HepG2 (cell line): ENCODE results near the gene URM1. TPM values are rescaled to one million over a fixed set of nuclear protein-coding genes. Genes with fewer than 3 reads are reported as not detected.

ENCODE experiments used
- CCAR2 ChIP-seq: fragments of 200-400 bp; formaldehyde crosslinking; optimal IDR thresholded peaks from 2 replicates; pipeline ENCODE3; 2018; ENCODE audit warnings: low read depth, mild to moderate bottlenecking, low read length, moderate library complexity
- ERF ChIP-seq: IDR thresholded peaks from 2 replicates; pipeline ENCODE4 v1.6.1; 2018; ENCODE audit warnings: missing biosample characterization, missing genetic modification reagents
- KLF6 ChIP-seq: IDR thresholded peaks from 2 replicates; pipeline ENCODE4 v1.8.0; 2016; ENCODE audit warnings: missing biosample characterization, missing genetic modification reagents
- MAF1 ChIP-seq: sonication (generic); formaldehyde crosslinking; IDR thresholded peaks from 2 replicates; pipeline ENCODE4 v1.5.0; 2020; ENCODE audit warnings: missing genetic modification reagents, borderline replicate concordance
- MED8 ChIP-seq: sonication (generic); formaldehyde crosslinking; IDR thresholded peaks from 2 replicates; pipeline ENCODE4 v1.8.1; 2023; ENCODE audit warnings: mild to moderate bottlenecking, missing genetic modification reagents; ENCODE audit not compliant: insufficient replicate concordance
- MTA1 ChIP-seq: sonication (generic); formaldehyde crosslinking; IDR thresholded peaks from 2 replicates; pipeline ENCODE4 v1.4.0; 2020; ENCODE audit warnings: missing genetic modification reagents, mild to moderate bottlenecking, borderline replicate concordance
- NCOA5 ChIP-seq: sonication (generic); formaldehyde crosslinking; IDR thresholded peaks from 2 replicates; pipeline ENCODE4 v1.4.0; 2020; ENCODE audit warnings: missing genetic modification reagents
- NFYB ChIP-seq: sonication (generic); formaldehyde crosslinking; IDR thresholded peaks from 2 replicates; pipeline ENCODE4 v1.4.0; 2020; ENCODE audit warnings: missing genetic modification reagents
- PITX1 ChIP-seq: sonication (generic); formaldehyde crosslinking; IDR thresholded peaks from 2 replicates; pipeline ENCODE4 v1.5.1; 2020; ENCODE audit warnings: mild to moderate bottlenecking, missing genetic modification reagents
- RBM22 ChIP-seq: fragments of 200-400 bp; formaldehyde crosslinking; optimal IDR thresholded peaks from 2 replicates; pipeline ENCODE3; 2017; ENCODE audit warnings: mild to moderate bottlenecking, low read length, moderate library complexity
- SALL2 ChIP-seq: sonication (generic); formaldehyde crosslinking; IDR thresholded peaks from 2 replicates; pipeline ENCODE4 v1.8.1; 2023; ENCODE audit warnings: mild to moderate bottlenecking, missing genetic modification reagents, inconsistent platforms
- SOX13 ChIP-seq, 3 experiments: fragments of 450-650 bp in 1 of 3; sonication (generic) in 1 of 3; formaldehyde crosslinking in 1 of 3; IDR thresholded peaks in 2 of 3; conservative IDR thresholded peaks in 1 of 3; 2 replicates each; pipeline versions ENCODE4 v1.5.0 to v1.6.1; 2016 to 2020; ENCODE audit warnings: antibody characterized with exemption in 1 of 3, mild to moderate bottlenecking in 1 of 3, missing compliant biosample characterization in 1 of 3, missing genetic modification reagents in 1 of 3, moderate library complexity in 1 of 3
- SOX5 ChIP-seq: IDR thresholded peaks from 2 replicates; pipeline ENCODE4 v1.6.1; 2016; ENCODE audit warnings: borderline replicate concordance
- TCF7L2 ChIP-seq: IDR thresholded peaks from 2 replicates; pipeline ENCODE4 v1.6.1; 2011; ENCODE audit warnings: mild to moderate bottlenecking, low read depth, low read length, moderate library complexity
- TFDP2 ChIP-seq: sonication (generic); formaldehyde crosslinking; IDR thresholded peaks from 2 replicates; pipeline ENCODE4 v1.4.0; 2020; ENCODE audit warnings: missing genetic modification reagents
- ZBTB42 ChIP-seq: sonication (generic); formaldehyde crosslinking; IDR thresholded peaks from 2 replicates; pipeline ENCODE4 v1.5.0; 2020; ENCODE audit warnings: mild to moderate bottlenecking, missing genetic modification reagents
- ZC3H13 ChIP-seq: sonication (generic); formaldehyde crosslinking; IDR thresholded peaks from 2 replicates; pipeline ENCODE4 v1.8.1; 2023; ENCODE audit warnings: mild to moderate bottlenecking, missing genetic modification reagents, moderate library complexity
- ZGPAT ChIP-seq: IDR thresholded peaks from 2 replicates; pipeline ENCODE4 v1.6.1; 2016; ENCODE audit warnings: mild to moderate bottlenecking
- ZNF275 ChIP-seq: sonication (generic); formaldehyde crosslinking; IDR thresholded peaks from 2 replicates; pipeline ENCODE4 v1.8.0; 2022; ENCODE audit warnings: missing genetic modification reagents, mild to moderate bottlenecking, inconsistent platforms, borderline replicate concordance
- ZNF576 ChIP-seq: sonication (generic); formaldehyde crosslinking; IDR thresholded peaks from 2 replicates; pipeline ENCODE4 v1.4.0; 2020; ENCODE audit warnings: mild to moderate bottlenecking, missing genetic modification reagents
- ZNF644 ChIP-seq: IDR thresholded peaks from 2 replicates; pipeline ENCODE4 v1.6.1; 2016; ENCODE audit warnings: low read depth
- ZNF7 ChIP-seq: IDR thresholded peaks from 2 replicates; pipeline ENCODE4 v1.6.1; 2016; ENCODE audit warnings: missing biosample characterization, missing genetic modification reagents
- ZNF740 ChIP-seq: sonication (generic); formaldehyde crosslinking; IDR thresholded peaks from 2 replicates; pipeline ENCODE4 v1.4.0; 2020; ENCODE audit warnings: missing genetic modification reagents
- ZSCAN30 ChIP-seq: sonication (generic); formaldehyde crosslinking; IDR thresholded peaks from 2 replicates; pipeline ENCODE4 v1.5.0; 2020; ENCODE audit warnings: mild to moderate bottlenecking, missing genetic modification reagents
- polyA plus RNA-seq, 8 experiments: library from polyadenylated mRNA; depleted of rRNA in 3 of 8; stranded (reverse) in 7 of 8; unstranded in 1 of 8; fragments of >200 nt; fragmentation: Illumina TruSeq in 4 of 8; extraction: Trizol in 4 of 8; gene quantifications; 2 replicates each; pipeline versions ENCODE4 v1.2.1 to v1.2.3, GENCODE V29; 2011 to 2016; ENCODE audit warnings: low read depth in 4 of 8, missing spikeins in 1 of 8, mixed read lengths in 1 of 8; ENCODE audit not compliant: insufficient read depth in 1 of 8
- total RNA-seq, 5 experiments: library from RNA; depleted of rRNA; stranded (reverse); fragments of >200 nt; fragmentation: Illumina TruSeq; extraction: Trizol; gene quantifications; 2 replicates each; pipeline ENCODE4 v1.2.3, GENCODE V29; 2016; ENCODE audit warnings: low read depth in 1 of 5

The URM1 gene
- total and polyA plus RNA-seq, 2 of the 13 experiments (the other 11 are each of a cell fraction or from before 2014, with no cell fraction given) = 37.1 to 41.3 TPM

GRCh38 chr9:128361986-128362646, 9.1 kb upstream of the URM1 start (continued):
- no peak for TF ChIP-seq ZNF576 (CRISPR knock-in tag)
- no peak for TF ChIP-seq SOX13 (IDR thresholded peaks at IDR 0.05)
- TF ChIP-seq SOX13 (CRISPR knock-in tag; conservative IDR thresholded peaks at IDR 0.05 in 1 of 2, IDR thresholded peaks at IDR 0.05 in 1 of 2) = no peak
- no peak for TF ChIP-seq ZSCAN30 (CRISPR knock-in tag)
- no peak for TF ChIP-seq ZNF644
- TF ChIP-seq MAF1 (CRISPR knock-in tag) = no peak
- TF ChIP-seq ZBTB42 = no peak
- TF ChIP-seq RBM22 = peak; percentile 70
- no peak for TF ChIP-seq PITX1 (CRISPR knock-in tag)
- no peak for TF ChIP-seq MED8
- TF ChIP-seq TFDP2 (CRISPR knock-in tag) = no peak
- TF ChIP-seq NFYB (CRISPR knock-in tag) = no peak
- no peak for TF ChIP-seq MTA1 (CRISPR knock-in tag)
- no peak for TF ChIP-seq ZNF275
- no peak for TF ChIP-seq SALL2
- no peak for TF ChIP-seq ZC3H13 (CRISPR knock-in tag)
- TF ChIP-seq TCF7L2 = no peak
- TF ChIP-seq KLF6 (CRISPR knock-in tag) = no peak
- peak; percentile 83 for TF ChIP-seq ERF (CRISPR knock-in tag)
- TF ChIP-seq ZNF7 = no peak
- no peak for TF ChIP-seq SOX5 (CRISPR knock-in tag)
- no peak for TF ChIP-seq ZNF740
- TF ChIP-seq ZGPAT = peak; percentile 58; the same call in 1 of the 2 replicates
- TF ChIP-seq NCOA5 = no peak
- no peak for TF ChIP-seq CCAR2
